Coronary artery (tissue), 2 donors: ENCODE measurements around the gene HES1.

Experiments used
- DNase-seq: peaks from one replicate; pipeline ENCODE4 v3.0.0-alpha.2; 2017; ENCODE audit warnings: low spot score
- H3K27ac ChIP-seq, 2 donors: fragments of 200-600 bp; sonication (generic); one replicate each; pipeline ENCODE4 v1.5.1; 2016 to 2019
- H3K4me3 ChIP-seq: fragments of 200-600 bp; sonication (generic); 2 replicates; pipeline ENCODE4 v1.5.1; 2016; ENCODE audit warnings: mild to moderate bottlenecking, moderate library complexity
- TF ChIP-seq, protein P1 (sequence below): fragments of 200-600 bp; sonication (generic); IDR thresholded peaks from one replicate; pipeline ENCODE4 v1.5.1; 2019; ENCODE audit warnings: antibody characterized with exemption

HES1 gene

DNA sequence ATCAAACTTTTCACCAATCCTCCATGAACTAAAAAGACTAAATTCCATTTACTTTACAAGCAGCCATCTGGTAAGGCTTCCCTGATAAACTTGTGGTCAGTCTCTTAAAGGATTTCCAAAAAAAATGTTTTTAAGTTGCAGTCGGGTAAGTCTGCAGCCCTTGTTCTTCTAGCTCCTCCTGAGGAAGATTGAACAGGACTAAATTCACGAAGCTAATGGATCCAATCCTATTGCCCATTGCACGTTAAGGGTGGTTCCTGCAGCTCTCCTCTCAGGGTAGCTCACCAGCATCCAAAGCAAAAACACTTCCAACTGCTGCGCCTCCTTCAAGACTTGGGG lies 2.8 kb downstream of the HES1 start:
- peak overlapping the region; percentile 95 to 99 for H3K27ac ChIP-seq
- no peak for DNase-seq
- TF ChIP-seq, protein P1, sequence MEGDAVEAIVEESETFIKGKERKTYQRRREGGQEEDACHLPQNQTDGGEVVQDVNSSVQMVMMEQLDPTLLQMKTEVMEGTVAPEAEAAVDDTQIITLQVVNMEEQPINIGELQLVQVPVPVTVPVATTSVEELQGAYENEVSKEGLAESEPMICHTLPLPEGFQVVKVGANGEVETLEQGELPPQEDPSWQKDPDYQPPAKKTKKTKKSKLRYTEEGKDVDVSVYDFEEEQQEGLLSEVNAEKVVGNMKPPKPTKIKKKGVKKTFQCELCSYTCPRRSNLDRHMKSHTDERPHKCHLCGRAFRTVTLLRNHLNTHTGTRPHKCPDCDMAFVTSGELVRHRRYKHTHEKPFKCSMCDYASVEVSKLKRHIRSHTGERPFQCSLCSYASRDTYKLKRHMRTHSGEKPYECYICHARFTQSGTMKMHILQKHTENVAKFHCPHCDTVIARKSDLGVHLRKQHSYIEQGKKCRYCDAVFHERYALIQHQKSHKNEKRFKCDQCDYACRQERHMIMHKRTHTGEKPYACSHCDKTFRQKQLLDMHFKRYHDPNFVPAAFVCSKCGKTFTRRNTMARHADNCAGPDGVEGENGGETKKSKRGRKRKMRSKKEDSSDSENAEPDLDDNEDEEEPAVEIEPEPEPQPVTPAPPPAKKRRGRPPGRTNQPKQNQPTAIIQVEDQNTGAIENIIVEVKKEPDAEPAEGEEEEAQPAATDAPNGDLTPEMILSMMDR = no peak
- H3K4me3 ChIP-seq = peak overlapping the region; percentile 91

DNA sequence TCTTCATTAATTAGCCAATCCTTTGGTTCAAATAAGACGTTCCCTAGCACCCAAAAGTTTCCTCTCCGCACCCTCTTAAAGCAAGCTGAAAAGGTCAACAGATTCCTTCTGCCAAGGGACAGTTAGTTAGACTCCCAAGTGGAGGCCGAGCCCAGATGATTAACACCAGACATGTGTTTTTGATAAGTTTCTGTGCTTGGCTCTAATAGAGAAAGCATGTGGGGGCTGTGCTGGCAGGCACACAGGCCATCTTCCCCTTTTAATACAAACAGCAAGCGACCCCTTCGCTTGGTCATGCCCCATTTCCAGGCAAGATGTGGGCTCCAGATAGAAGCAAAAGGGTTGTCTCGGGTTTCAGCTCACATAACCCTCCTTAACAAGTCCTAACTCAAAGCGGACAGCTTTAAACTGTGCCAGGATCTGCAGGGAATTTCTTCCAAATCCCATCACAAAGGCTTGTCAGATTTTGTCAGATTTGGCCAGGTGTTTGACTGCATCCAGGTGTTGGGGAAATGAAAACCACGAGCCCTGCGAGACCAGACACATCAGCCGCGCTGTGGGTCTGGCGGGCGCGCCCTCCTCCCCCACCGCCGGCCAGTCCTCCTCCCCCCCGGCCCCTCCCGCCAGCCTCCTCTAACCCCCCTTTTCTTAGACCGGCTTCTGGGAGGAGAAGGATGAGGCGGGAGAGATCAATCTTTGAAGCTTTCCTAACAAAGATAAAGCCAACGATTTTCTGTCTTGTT lies 3.3 kb downstream of the HES1 start:
- peak overlapping the region; percentile 91 for H3K4me3 ChIP-seq
- peak overlapping the region; percentile 95 to 99 for H3K27ac ChIP-seq
- TF ChIP-seq, protein P1 = no peak
- DNase-seq = no peak

DNA sequence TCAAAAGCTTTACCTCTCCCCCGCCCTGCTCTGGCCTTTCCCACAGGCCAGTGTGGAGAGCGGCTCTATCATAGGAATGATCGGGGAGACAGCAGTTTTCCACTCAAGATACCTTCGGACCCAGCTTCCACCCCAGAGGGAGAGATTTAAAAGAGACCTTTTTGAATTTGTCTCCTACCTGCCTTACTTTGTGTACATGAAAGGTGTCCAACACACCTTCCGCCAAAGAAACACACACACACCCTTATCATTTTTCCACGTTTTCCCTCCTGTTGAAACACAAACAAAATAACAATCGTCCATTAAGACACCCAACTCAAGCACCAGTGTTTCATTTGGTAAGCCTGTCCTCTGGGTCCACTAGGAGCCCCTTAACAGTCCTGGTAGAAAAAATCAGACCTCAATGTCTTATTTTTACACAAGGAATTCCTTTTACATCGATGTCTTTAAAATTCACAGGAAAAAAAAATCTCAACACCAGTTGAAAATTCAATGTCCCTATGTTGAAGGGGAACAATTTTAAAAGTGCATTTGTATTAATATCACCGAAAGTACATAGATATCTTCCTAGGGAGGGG lies 4.0 kb downstream of the HES1 start:
- TF ChIP-seq, protein P1 = no peak
- Histone ChIP-seq H3K27ac (peak overlapping the region; percentile 95 to 99), H3K4me3 (peak overlapping the region; percentile 91)
- DNase-seq = no peak

DNA sequence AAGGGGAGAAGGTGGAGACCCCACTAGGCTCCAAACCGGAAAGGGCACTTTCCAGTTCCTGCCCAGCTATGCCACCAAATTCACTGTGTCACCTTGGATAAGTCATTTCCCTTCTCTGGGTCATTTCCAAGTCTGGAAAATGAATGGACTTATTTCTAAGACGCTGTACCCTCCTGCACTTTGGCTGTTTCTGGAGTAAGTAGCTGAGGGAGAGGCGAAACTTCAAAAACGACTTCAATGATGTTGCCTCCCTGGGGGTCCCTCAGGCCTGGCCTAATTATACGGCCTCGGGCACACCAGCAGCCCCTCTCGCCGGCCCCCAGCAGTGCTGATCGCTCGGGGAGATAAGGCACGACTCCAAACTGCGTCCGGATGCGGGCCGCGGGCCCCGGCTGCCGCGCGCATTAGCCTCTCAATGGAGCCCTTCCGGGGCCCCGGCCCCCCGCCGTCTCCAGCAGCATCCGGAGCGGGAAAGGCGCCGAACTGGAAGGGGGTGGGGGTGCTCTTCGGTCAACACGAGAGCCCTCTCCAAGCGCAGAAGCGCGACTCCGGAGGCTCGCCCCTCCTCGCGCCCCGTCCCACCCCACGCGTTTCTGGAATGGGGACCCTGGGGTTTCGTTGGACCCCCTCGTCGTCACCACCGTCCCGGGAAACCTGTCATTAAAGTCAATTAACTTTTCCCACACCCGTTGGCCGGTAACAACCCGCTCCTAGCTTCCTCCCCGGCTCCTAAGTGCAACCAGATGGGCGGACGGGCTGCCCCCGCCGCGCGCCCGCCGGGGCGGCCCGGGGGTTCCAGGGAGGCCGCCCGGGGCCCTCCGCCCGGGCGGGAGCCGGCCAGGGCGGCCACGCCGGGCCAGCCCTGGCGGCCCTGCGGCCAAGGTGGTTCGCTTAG lies 4.8 kb downstream of the HES1 start:
- TF ChIP-seq, protein P1 = no peak
- Histone ChIP-seq H3K4me3 (peak overlapping the region; percentile 67), H3K27ac (peak overlapping the region; percentile 95 to 99)
- peak; percentile 83 for DNase-seq

DNA sequence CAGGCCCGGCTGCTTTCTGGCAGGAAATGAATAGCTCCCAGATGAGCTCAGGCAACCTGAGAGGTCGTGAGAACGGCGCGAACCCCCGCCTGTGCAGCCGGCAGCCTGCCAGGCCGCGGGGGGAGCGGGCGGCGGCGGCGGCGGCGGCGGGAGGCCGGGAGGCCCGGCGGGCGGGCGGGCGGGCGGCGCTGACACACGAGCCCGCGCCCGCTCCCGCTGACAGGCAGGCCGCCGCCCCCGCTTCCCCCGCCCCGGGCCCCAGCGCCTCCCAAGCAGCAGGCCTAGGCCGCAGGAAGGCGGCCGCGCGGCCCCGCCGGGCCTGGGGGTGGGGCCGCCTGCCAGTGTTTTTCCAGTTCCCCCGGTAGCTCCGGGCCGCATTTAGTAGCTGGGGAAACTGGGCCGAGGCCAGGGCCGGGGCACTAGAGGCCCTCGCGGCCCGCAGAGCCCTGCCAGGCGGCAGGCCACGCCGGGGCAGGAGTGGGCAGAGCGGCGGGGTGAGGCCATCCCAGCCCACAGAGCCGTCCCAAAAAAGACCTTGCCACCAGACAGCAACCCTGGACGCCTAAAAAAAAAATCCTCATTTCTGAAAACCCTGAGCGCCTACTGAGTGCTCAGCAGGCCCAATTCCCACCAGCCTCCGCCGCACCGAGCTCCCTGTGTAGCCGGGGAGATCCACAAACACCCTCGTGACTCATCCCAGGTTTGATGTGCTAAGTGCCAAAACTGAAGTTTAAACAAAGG lies 5.6 kb downstream of the HES1 start:
- DNase-seq = peak; percentile 95
- H3K27ac ChIP-seq = peak overlapping the region; percentile 95 to 99
- TF ChIP-seq, protein P1 = no peak
- H3K4me3 ChIP-seq = peak overlapping the region; percentile 67

DNA sequence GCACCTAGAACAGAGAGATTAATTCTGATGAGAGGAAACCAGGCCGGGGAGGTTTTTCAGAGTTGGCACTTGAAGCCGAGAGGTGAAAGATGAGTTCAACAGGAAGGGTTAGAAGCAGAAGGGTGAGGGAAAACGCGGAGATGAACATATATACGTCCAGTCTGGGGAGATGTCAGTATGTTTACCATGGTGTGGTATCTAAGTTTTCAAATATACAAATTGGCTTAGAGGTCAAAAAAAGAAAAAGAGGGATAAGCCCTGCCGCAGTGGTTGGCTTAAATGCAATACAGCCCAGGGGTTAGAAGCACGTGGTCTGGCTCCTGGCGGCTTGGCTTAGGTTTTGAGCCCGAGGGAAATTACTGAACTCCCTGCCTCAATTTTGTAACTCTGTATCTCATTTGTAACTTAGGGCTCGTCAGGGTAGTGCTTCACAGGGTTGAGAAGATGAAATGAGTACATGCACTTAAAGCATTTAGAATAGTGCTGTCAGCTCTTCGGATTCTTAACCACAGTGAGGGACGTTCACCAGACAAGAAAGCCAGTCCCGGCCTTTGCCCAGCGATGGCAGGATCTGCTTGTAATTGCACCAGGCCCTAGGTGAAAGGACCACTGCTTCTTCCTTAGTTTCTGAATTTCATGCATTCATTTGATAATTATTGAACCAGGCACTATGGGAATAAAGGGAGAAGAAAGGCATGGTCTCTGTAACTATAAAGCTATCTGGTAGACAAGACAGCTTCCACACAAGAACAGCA lies 6.4 kb downstream of the HES1 start:
- TF ChIP-seq, protein P1 = no peak
- peak overlapping the region; percentile 85 to 95 for H3K27ac ChIP-seq
- H3K4me3 ChIP-seq = peak overlapping the region; percentile 67
- DNase-seq = peak; percentile 77
